GM18873 (cell line): ENCODE data around the gene SPOP.
"Not testable (repeated sequence)": the region's sequence is repeated elsewhere in the genome, so short reads cannot be mapped to it uniquely, and the experiment has no call there.

Source experiments
- ATAC-seq: cut with Tn5 transposase; IDR thresholded peaks from one replicate; pipeline ENCODE4 v1.9.1; 2021; ENCODE audit warnings: mild to moderate bottlenecking, moderate library complexity, moderate number of reproducible peaks; ENCODE audit not compliant: unreplicated experiment, low FRiP score

Gene SPOP

DNA sequence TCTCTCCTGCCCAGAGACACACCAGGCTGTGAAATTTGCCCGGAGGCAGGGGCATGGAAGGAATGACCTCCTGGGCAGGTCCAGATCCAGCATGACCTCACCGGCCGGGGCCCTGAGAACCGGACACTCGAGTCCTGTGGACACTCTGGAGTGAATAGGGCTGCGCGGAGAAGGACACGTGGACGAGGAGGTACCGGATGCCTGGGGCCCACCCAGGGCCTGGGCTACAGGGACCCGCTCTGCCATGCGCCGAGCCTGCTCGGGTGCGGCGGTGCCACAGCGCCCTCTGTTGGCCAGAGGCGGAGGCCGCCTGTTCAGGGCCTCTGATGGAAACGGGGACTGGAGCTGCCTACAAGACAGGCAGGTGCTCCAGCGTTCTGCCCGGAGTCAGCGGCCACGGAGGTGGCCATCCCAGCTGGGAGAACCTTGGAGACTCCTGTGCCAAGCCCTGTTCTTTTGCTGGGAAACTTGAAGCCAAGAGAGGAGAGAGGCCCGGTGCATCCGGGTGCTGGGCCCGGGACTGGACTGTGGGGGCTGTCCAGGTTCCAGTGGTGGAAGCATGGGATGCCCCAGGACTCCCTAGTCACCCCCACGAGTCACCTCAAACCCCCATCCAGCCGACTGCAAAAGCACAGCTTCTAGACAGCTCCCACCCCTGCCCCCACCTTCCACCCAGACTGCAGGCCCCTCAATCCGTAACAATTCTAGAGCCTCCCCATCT is 121.5 kb downstream of the SPOP start:
- ATAC-seq, result no peak

GRCh38 chr17:49555495-49556222 is 122.2 kb downstream of the SPOP start:
- ATAC-seq, result no peak

DNA sequence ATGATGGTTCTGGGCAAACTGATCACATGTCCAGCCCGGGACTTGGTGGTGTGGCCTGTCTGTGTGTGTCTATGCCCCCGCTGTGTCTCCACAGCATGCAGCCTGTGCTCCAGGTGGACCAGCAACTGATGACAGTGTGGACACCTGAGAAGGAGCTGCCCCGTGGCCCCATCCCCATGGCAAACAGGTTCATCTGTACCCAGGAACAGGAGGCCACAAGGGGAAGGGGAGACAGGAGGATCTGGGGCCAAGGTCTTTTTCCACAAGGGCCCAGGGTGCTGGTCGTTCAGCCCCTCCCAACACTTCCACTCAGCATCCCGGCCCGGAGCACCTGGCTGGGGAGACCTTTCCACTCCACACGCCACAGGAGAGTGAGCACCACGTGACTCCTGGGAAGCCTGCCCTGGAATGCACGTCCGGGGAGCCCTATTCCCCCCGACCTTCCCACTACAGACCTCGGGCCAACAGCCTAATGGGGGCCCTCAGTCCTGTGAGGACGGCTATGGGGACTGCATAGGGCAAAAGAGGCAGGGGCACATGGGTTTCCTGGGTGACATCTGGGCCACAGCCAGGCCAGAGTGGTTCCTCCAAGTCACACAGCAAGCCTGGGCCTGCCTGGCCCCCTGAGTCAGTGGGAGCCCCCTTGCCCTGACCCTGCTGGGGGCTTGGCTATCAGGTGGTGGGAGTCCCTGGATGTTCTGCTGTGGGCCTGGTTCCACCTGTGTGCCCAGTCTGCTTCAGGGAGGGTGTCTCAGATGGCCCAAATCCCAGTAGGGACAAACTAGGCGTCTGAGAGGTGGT is 123.0 kb downstream of the SPOP start:
- ATAC-seq, result no peak

DNA sequence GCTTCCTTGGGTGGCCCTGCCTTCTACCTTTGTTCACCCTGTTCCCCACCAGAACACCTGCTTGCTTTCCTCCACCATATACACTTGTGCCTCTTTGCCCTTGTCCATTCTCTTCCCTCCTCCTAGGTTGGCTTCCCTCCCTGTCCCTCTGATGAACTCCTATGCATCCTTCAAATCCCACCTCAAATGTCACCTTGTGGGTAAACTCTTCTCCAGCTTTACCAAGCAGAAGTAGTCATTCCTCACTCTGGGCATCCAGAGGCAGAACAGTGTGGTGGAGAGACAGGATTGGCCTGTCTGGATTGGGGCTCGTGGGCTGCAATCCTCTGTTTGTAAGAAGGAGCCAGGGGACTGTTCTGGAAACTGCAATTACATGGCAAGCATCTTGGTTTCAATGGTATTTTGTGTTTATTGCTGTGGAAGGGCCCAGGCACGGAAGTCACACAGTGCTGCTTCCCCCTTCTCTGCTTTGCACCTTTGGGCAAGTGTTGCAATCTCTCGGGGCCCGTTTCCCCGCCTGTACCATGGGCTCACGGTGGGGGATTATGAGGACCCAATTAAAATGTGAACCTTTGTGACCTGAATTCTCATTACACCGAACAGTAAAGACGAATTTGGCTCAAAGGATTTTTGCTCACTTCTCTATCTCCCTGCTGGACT is 124.1 kb downstream of the SPOP start:
- no peak for ATAC-seq

DNA sequence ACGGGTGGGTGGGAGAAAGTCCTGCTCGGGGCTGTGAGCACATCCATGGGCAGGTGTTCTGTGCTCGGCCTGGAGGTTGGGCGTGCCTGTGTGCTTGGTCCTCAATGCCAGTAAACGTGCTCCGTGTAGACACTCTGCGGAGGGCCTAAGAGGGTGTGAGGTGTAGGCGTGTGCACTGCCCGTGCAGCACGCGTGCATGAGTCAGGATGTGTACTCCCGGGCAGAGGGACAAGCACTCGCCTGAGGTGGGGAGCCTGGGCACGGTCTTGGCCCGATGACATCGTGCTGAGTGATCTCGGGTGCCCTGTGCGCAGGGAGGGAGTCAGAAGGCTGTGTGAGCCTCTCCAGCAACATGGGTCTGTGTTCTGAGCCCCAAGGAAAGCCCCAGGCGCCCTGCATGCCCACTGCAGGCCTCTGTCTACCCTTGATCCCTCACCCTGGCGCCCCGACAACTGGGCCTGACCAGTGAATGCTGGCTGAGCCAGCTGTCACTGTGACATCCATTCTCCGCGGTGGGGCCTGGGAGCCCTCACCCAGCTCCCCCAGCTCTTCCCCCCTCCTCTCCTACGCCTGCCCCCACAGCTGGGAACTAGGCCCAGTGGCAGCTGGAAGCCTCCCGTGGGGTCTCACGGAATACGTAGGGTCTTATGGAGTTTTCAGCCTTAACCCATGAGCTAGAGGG is 125.7 kb downstream of the SPOP start:
- ATAC-seq, result no peak

GRCh38 chr17:49551221-49552069 is 126.5 kb downstream of the SPOP start:
- no peak for ATAC-seq

DNA sequence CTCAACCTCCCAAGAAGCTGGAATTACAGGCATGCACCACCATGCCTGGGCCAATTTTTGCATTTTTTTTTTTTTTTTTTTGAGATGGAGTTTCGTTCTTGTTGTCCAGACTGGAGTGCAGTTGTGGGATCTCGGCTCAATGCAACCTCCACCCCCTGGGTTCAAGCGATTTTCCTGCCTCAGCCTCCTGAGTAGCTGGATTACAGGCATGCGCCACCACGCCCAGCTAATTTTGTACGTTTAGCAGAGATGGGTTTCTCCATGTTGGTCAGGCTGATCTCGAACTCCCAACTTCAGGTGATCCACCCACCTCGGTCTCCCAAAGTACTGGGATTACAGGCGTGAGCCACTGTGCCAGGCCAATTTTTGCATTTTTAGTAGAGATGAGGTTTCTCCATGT is 127.1 kb downstream of the SPOP start:
- not testable (repeated sequence) for ATAC-seq

GRCh38 chr17:49549691-49550678 is 127.9 kb downstream of the SPOP start:
- ATAC-seq, result no peak

DNA sequence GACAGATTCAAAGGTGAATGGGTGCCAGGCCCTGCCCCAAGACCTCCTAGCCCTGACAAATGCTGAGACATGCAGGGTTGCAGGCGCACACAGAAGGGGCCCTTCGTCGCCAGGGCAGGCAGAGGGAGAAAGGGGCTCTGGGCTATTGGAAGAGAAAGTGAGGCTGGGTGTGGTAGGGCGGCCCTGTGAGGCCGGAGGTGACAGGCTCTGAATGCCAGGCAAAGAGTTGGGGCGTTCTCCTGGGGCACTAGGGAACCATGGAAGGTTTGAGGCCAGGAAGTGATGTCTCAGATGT is 128.6 kb downstream of the SPOP start:
- ATAC-seq, result no peak
